HG02678 (cell line): ENCODE results near the gene ELMO3.

ENCODE experiments used
- ATAC-seq: cut with Tn5 transposase; IDR thresholded peaks from one replicate; pipeline ENCODE4 v1.9.1; 2021; ENCODE audit warnings: mild to moderate bottlenecking, moderate library complexity; ENCODE audit not compliant: unreplicated experiment

Gene ELMO3

GRCh38 chr16:67238806-67239470 lies 40.0 kb downstream of the ELMO3 start:
- ATAC-seq: no peak

GRCh38 chr16:67240506-67240905 lies 41.6 kb downstream of the ELMO3 start:
- no peak for ATAC-seq

GRCh38 chr16:67241008-67241900 lies 42.3 kb downstream of the ELMO3 start:
- no peak for ATAC-seq

GRCh38 chr16:67242138-67242730 lies 43.3 kb downstream of the ELMO3 start:
- ATAC-seq: no peak

GRCh38 chr16:67243481-67243880 lies 44.5 kb downstream of the ELMO3 start:
- no peak for ATAC-seq

GRCh38 chr16:67244387-67245185 lies 45.7 kb downstream of the ELMO3 start:
- peak; percentile 55 for ATAC-seq

GRCh38 chr16:67245186-67245585 lies 46.3 kb downstream of the ELMO3 start:
- ATAC-seq: no peak

- ATAC-seq: no peak
Measured at GRCh38 chr16:67245674-67246080, 46.7 kb downstream of the ELMO3 start.

GRCh38 chr16:67246081-67246755 lies 47.3 kb downstream of the ELMO3 start:
- ATAC-seq: peak; percentile 23

- ATAC-seq: peak; percentile 19
Measured at GRCh38 chr16:67246756-67247191, 47.8 kb downstream of the ELMO3 start.

- peak; percentile 52 for ATAC-seq
Measured at GRCh38 chr16:67247192-67248072, 48.5 kb downstream of the ELMO3 start, which contains the start of gene FHOD1. Gene FHOD1, minus strand, starts transcription at chr16:67247481. Its CDS starts 71 bp downstream, at chr16:67247410.

- no peak for ATAC-seq
Measured at GRCh38 chr16:67248073-67248400, 49.1 kb downstream of the ELMO3 start.

GRCh38 chr16:67248401-67249177 lies 49.7 kb downstream of the ELMO3 start, which contains the start of gene SLC9A5:
Gene SLC9A5, plus strand, starts transcription at chr16:67248979. Its CDS starts 36 bp downstream, at chr16:67249015.
- ATAC-seq: no peak

- ATAC-seq: no peak
Measured at GRCh38 chr16:67249178-67250044, 50.5 kb downstream of the ELMO3 start.

GRCh38 chr16:67250045-67250327 lies 51.1 kb downstream of the ELMO3 start:
- ATAC-seq: no peak

- ATAC-seq: no peak
Measured at GRCh38 chr16:67252609-67253497, 53.9 kb downstream of the ELMO3 start.
